NCI-H2227 treated with DMSO at 0.1 percent for 48 hours (cell line): Measurements from ENCODE around the gene MYMK.

Source experiments
- DNase-seq: peaks from one replicate; lab custom pipeline; 2025; lab: John Stamatoyannopoulos, UW

The MYMK gene

DNA sequence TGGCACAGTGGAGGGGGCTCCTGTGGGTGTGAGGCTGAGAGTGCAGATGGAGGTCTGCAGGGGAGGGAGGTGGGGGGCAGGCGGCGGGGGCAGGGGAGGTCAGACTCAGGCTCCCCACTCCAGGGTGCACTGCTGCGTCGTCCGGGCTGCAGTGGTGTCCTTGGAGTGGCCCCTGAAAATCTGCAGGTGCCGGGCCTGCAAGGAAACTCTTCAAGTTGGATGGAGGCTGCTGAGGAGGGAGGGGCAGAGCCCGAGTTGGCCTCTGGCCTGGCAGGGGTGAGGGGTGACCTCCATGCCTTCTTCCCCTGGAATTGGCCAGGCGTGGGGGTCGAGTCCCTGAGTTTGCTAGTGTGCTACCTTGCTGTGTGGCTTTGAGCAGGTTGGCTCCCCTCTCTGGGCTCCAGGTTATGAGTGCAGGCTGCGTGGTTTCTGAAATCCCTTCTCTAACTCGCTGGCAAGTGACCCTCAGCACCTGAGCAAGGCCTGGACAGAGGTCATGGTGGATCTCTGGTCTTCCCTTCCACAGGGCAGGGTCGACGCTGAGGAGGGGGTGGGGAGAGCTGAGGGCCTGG lies 10.6 kb upstream of the MYMK start:
- no peak for DNase-seq

DNA sequence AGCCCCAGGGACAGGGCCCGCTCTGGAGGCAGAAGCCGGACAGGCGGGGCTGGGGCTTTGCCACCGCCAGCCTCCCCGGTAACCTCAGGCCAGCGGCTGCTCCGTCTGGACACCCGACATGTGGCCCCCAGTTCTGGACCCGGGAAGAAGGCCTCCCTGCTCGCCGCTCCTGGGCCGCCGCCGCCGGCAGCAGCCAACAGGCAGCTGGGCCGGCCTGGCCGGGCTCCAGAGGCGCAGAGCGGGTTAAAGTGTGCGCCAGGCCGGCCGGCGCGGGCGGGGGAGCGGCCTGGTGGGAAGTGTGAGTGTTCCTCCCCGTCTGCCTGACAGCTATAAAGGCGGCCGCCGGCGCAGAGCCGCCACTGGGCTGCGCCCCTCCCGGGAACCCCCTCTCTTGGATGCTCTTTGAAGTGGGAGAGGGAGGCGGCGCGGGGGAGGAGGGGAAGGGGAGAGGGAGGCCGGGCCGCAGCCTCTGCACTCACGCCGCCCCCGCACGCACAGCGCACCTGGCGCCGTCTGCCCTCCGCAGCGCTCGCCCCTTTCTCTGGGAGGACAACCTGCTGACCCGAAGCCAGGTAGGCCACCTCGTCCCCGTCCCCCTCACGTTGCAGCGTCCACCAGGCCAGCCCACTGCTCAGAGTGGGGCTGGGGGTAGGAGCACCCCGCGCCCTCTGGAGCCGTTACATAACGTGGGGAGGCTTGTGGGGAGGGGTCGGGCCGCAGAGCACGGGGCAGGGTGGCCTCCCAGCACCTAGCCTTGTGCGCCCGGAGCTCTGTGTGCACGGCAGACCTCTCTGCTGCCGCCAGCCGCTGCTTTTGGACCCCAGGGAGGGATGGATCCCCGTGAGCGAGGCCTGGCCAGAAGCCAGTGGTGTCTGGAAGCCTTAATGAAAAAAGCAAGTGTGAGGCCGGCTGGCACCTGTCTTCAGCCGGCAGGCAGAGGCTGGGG lies 9.9 kb upstream of the MYMK start, which contains the start of gene ADAMTSL2:
TSS of gene ADAMTSL2 (plus strand) at position 359 of the 946 bp plus-strand sequence. CDS start 2,009 bp downstream, outside the sequence.
- peak; percentile 48 for DNase-seq

DNA sequence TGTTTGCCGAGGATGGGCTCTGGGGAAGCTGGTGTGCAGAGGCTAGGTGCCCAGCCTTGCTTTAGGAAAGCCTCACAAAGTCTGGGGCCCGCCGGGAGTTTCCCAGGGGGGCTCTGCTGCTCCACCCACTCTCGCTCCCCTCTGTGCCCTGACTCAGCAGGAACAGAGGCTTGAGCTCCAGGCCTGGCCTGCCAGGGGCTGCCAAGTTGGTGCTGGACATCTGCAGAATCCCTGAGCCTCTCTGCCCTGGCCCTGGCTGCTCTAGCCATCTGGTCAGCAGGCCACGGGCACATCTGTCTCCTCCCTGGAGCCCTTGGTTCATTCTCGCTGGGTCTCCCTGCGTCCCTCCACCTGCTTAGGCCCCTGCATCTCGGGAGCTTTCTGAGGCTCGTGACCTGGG lies 9.1 kb upstream of the MYMK start:
- no peak for DNase-seq

DNA sequence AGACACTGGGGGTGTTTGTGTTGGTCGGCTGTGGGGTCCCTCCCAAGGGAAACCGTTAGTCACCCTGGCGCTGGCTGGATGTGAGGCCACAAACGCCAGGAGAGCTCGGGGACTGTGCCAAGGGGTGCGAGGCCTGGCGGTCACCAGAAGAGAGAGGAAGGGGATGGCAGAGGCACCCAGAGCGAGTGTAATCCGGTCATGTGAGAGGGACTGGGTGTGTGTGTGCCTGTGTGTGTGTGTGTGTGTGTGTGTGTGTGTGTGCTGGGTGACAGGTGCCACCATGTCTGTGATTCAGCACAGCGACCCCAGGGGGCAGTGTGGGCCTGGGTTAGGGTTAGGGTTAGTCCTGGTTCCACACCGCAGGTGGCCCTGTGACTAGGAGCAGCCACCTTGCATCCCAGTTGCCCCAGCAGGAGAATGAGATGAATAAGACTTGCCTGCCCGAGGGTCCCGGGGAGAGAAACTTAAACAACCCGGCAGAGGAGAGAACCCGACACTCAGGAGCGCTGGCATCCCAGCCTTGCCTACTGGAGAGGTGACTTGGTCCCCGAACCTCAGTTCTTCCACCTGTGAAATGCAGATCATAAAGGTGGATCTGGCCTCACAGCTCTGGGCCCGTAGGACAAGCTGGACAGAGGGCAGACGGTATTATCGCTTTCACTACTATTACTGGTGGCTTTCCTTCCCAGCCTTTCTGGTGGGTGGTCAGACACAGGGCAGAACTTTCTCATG lies 8.3 kb upstream of the MYMK start:
- no peak for DNase-seq

DNA sequence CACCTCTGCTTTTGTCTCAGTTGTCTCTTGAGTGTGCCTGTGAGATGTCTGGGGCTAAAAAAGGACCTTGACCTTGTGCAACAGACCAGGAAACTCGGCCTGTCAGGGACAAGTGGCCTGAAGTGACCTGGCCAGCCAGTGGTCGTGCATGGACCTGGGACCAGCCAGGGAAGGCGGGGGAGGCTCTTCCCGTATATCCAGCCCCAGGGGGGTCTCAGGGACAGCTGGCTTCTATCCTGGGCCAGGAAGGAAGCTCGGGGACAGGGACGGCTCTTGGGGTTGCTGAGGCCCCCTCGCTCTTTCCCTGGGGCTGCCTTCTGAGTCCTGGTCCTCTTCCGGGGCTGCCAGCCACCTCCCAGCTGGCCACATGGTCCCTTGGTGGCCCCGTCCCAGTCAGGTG lies 6.5 kb upstream of the MYMK start:
- no peak for DNase-seq

DNA sequence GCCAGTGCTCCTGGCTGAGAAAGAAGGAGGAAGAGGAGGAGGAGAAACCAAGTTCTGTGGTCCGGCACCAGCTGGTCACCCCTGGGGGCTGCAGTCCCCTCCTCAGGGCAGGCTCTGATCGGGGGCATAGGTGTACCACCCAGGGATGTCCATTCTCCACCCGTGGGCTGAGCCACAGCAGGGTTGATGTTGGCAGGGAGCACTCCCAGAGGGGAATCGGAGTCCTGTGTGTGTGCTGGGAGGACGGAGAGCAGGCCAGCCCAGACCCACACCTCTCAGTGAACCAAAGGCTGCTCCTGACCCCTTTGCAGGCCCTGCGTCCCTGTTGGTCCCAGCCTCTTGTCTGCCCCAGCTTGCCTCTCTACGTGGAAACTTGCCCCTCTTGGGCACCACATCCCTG lies 5.1 kb upstream of the MYMK start:
- DNase-seq: no peak

DNA sequence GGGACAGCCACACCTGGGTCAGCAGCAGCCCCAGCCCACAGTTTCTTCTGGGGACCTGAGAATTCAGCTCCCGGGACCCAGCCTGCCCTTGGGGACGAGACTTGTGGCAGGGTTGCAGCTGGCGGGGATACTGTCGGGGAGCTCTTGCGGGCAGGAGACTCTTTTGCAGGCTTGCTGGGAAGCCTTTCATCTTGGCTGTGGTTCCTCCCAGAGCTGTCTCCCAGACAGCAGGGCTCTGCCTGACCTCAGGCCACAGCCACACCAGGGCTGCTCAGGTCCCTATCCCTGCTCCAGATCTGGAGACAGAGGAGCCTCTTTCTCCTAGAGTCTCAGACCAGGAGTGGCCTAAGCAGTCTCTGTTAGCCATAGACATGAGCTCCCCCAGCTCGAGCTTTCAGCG lies 4.7 kb upstream of the MYMK start:
- DNase-seq: no peak

DNA sequence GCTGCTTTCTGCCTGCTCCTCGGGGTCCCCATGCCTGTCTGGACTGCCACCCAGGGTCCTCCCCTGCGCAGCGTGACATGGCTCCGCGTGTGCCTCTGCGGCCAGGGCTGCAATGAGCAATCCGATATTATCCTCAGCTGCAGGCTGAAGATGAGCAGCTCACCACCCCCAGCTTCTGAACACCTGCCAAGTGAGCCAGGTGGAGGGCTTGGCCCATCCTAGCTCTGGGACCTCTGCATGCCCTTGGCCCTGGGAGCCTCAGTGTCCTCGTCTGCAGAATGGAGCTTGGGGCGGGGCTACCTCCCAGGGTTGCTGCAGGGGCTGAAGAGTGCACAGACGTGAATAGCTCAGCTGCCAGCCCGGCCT lies 4.1 kb upstream of the MYMK start:
- no peak for DNase-seq

DNA sequence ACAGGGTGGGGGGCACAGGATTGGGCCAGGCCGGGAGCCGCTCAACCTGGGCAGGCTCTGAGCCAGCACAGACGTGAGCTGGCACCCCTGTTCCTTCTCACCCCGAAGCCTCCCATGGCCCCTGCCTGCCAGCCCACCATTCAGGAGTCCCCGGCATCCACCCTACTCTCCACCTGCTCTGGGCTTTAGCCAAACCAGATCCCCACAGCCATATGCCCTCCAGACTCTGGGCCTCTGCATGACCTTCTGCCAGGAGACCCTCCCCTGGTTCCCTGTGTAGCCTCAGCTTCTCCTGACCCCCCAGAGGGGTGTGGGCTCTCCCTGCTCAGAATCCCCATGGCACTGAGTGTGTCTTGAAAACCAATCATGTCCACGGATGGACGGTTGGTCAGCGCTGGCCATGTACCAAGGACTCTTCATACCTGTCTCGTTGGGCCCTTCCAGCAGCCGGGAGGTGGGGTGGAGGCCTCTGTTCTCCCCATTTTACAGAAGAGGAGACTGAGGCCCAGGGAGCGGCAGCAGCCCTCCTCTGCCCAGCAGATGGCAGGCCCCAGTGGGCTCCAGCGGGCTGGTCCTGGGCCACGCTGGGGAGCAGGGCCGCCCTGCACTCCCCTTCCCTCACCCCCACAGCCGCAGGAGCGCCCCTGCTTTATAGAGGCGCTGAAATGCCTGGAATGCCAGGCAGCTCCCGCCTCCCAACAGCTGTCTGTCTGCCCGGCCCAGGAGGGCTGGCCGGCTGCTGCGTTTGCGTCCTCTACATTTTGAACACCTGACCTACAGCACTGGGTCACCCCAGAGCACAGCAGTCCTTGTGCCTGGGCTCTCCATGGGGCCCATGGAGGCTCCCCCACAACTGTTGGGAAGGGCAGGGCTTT lies 3.5 kb upstream of the MYMK start:
- DNase-seq: no peak

DNA sequence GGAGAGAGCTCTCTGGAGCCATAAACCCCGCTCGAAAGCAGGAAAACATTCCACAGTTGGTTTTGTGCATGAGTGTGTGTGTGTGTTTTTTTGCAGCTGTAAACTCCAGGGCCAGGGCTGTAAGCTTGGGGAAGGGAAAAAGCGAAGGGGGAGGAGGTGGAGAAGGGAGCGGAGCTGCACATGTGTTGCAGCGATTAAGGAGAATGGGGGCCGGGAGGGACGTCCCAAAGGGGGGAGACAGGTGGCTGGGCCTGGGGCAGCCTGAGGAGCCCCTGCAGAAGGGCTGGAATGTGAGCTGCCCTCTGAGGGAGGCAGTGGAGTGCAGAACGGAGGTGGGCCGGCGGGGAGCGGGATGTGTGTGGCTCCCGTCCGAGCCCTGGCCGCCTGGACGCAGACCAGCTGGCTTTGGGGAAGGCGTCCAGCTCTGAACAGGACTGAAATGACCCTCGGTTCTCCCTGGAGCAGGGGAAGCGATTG lies 2.7 kb upstream of the MYMK start:
- DNase-seq: no peak

DNA sequence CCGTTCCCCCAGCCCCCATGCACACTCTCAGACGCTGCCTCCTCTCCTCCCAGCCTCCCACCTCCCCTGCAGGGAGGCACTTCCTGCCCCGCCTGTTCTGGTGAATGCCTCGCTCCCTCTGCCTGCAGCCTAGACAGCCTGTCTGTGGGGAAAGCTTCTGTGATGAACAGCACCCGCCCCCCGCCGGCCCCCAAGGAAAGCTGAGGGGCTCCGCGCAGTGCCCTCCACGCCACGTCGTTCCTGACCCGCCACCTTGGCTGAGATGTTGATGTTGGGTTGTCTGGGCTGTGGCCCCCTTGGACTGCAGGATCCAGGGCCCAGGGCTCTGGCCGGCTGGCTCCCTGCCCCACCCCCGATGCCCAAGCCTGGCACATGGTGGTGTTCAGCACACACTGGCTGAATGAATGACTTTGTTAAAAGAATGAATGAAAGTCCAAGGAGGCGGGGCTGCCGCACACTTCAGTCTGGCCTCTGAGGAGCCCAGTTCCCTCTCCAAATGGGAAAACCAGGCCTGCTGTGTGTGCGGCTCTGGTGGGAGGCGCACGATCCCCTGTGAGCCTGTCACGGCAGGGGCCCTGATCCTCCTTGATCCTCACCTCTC lies 2.1 kb upstream of the MYMK start:
- no peak for DNase-seq

DNA sequence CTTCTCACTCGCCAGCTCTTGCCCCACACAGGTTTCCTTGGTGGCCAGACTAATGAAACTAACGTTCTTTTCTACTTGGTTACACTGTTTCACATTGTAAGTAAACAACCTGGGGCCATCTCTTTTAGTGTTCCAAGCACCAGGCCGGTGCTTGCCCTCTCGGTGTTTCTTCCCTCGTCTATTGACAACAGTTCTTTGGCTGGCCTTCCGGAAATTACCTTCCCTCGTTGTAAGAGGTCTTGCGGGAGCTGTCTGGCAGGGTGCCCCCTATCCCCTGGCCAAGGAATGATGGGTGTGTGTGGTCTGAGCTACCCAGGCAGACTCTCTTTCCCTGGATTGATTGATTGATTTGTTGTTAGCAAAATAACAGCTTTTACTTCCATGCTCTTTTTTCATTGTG lies 918 bp upstream of the MYMK start:
- DNase-seq: no peak

DNA sequence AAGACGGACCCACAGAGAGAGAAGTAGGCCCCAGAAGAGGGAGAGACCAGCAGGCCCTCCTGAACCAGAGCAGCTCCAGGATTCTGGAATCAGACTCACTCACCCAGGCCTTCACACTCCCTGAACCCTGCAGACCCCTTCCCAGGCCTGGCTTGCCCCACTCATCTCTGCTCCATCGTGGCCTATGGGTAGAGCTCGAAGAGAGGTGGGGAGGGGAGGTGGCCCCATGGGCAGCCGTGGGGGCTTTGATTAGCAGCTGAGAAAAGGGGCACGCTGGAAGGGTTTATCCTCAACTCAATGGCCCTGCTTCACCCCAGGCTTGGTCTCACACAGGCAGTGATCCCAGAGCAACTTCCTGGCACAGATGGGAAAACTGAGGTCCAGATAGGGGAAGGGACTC lies 613 bp downstream of the MYMK start:
- no peak for DNase-seq

DNA sequence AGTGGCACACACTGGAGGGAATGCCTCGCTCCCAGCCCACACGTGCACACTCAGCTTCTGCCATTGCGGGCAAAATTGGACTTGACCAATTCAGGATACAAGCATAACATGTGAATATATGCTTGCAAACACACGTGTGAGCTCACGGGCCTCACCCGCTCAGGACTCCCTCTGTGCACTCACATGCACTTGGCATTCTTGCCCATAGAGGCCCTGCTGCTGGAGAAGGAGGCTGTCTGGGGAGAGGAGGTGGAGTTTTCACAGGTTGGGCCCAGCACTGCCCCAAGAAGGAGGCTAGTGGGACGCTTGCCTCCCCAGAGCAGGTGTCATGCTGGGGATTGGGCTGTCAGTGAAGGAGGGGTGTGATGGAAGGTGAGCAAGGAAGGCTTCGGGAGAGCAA lies 1.7 kb downstream of the MYMK start:
- no peak for DNase-seq

DNA sequence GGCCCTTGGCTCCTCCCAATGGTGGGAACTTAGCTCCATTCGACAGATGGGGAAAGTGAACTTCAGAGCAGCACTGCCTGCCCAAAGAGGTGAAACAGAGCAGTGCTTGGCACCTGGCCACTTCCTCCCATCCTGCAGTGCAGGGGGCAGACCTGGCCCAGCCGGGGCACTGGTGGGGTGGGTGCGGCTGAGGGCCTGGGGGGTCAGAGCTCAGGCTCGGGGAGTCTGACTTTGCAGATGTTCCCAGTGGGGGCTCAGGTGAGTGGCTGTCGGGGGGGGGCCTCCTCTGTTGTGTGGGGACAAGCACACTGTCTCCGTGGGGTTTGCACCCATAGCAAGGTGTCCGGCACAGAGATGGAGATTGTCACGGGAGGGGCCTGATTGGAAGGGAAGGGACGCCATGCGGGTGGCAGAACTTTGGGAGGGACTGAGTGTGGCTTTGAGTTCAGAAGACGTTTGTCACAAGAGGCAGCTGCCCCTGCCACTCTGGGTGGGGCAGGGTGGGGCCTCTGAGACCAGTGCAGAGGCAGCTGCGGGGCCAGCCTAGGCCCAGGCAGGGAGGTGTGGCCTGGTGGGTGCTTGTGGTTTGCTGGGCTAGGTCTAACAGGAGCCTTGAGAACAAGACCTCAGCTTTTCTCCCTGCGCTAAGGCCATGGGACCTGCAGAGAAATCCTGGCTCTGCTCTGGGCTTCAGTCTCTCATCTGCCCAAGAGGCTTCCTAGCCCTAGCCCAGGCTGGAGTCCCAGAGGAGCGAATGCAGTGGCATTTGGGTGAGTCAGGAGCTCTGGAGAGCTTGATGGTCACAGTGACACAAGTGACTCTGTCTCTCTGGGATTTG lies 2.5 kb downstream of the MYMK start:
- DNase-seq: no peak

DNA sequence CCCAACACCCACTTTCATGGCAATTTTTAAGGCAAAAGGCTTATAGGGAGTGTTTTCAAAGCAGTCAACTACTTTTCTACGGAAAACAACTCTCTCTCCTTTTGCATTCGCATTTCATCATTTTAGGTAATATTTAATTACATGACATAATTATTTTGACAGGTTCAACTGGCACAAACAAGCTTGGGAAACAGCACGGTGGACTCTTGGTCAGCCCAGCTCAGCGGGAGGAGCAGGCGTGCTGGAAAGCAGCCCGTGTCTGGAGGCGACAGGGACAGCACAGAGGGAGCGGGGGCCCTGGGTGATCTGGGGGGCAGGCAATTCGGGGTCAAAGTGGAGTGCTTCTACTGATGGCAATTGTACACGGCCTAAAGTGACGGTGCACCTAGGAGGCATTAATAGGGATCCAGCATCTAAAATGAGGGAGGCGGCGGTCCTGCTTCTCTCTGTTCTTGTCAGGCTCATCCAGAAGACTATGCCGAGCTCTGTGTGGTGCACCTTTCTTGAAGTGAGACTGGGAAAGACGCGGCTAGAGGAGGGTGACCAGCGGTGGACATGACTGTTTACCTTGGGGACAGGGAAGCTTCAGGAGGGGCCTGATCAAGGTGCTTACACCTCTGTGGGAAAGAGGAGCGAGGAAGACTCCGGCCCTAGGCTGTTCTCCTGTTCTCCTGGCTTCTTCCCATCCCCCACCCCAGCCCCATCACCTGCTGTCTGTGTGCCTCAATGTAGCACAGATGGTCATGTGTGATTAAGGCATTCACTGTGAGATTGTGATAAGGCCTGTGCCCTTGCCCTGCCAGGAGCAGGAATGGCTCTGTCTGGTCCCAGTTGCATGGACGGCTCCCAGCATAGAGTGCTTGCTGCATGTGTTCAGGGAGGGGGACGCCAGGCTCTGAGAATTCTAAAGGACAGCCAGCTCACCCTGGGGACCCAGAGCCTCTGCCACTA lies 3.4 kb downstream of the MYMK start:
- DNase-seq: no peak

DNA sequence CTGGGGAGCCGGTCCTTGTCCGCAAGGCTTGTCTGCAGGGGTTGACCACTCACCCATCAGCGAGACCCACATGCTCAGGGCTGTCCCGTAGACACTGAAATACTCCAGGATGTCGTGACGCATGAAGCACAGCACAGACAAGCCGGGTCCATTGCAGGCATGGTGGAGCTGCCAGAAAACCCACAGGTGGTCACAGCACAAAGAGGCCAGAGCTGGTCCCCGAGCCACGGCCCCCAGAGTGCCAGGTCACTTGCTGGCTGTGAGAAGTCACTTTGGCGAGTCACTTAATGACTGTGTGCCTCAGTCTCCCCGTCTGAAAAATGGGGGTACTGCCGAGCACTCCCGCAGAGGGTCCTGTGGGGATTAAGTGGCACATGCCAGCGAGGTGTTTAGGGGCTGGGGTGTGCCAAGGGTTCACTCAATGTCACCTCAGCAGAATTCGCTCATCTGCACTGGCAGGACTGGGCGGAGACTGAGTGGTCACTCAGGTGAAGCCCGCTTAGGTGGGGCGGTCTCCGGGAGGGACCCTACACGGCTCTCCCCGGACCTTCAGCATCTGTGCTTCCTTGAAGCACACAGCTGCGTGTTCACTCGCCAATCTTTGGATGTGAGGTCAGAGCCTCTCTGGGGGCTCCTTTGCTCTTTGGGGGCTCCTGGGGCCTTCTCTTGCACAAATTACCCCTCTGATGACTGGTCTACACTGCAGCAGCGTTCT lies 4.5 kb downstream of the MYMK start:
- no peak for DNase-seq

DNA sequence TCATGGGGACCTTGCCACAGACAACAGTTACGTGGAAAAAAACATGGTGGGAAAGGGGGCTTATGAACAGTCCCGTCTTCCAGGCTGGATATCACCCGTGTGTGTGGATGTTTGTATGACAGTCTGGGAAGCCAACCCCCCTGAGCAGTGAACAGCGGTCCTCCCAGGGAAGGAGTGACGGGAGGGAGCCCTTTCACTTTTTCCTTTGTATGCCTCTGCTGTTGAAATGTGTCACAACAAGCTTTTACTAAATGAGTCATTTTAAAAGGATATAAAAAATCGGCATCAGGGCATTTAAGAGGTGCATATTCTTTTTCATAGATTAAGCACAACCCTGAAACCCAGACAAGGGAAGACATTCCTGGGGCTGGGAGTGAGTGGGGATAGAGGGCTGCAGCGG lies 5.1 kb downstream of the MYMK start:
- DNase-seq: no peak
